KOPT-K1 (cell line): ENCODE measurements around the gene C1QA.
"Not testable (repeated sequence)": the region's sequence is repeated elsewhere in the genome, so short reads cannot be mapped to it uniquely, and the experiment has no call there.

Experiments used
- H3K27ac ChIP-seq: fragments of 200-600 bp; sonication (generic); 2 replicates; pipeline ENCODE4 v1.5.1; 2016; ENCODE audit warnings: antibody characterized with exemption, mild to moderate bottlenecking, low read depth, low read length; ENCODE audit not compliant: poor library complexity, severe bottlenecking
- H3K36me3 ChIP-seq: fragments of 200-600 bp; sonication (generic); 2 replicates; pipeline ENCODE4 v1.5.1; 2017; ENCODE audit warnings: antibody characterized with exemption, mild to moderate bottlenecking, low read length, moderate library complexity; ENCODE audit not compliant: insufficient read depth
- H3K9me3 ChIP-seq: fragments of 200-600 bp; sonication (generic); 2 replicates; pipeline ENCODE4 v1.5.1; 2017; ENCODE audit warnings: antibody characterized with exemption, low read length, mild to moderate bottlenecking; ENCODE audit not compliant: insufficient read depth, poor library complexity, severe bottlenecking

Gene C1QA

DNA sequence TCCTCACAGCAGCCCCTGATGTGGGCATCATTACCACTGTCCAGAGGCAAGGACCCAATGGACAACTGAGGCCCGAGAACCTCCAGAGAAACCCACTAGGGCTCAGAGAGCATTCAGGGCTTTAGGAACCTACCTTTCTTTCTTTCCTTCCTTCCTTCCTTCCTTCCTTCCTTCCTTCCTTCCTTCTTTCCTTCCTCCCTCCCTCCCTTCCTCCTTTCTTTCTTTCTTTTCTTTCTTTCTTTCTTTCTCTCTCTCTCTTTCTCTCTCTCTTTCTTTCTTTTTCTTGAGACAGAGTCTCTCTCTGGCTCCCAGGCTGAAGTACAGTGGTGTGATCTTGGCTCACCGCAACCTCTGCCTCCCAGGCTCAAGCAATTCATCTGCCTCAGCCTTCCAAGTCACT lies 32.4 kb downstream of the C1QA start:
- H3K36me3 ChIP-seq, H3K27ac ChIP-seq, H3K9me3 ChIP-seq: not testable (repeated sequence)

DNA sequence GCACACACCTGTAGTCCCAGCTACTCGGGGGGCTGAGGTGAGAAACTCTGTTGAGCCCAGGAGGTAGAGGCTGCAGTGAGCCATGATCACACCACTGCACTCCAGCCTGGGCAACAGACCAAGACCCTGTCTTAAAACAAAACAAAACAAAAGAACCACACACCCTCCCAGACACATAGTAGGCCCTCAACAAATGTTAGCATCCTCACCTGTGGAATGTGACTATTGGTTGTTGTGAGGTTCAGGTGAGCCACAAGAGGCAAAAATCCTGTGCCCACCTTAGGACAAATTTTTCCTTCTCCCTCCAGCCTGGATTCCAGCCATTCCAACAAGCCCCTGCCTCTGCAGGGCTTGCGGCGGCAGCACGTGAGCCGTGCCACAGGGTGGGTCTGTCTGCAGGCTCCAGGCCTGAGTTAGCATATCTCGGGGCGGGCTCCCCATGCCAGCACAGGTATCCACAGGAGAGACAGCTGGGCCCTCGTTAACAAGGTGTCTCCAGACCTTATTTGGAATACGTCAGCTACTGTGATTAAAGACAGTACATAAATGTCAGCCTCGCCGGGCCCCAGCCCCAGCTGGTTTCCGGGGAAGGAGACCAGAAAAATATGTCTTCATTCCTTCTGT lies 34.0 kb downstream of the C1QA start:
- Histone ChIP-seq H3K9me3 (no peaks in the 10 kb centered on the region), H3K27ac (no peak overlapping the region), H3K36me3 (no peaks in the 10 kb centered on the region)

DNA sequence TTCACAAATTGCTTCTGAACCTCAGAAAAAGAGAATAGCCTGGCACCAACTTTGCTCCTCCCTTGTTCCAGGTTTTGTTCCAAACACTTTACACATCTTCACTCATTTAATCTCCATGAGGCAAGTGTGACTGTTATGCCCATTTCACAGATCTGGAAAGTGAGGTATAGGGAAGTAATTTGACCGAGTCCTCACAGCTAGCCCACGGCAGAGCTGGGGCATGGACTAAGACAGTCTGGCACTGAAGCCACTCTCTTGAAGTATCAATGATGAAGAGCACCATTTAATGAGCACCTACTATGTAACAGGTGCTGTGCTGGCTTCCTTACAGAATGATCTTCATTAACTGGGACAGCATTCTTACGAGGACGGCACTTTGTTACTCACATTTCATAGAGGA lies 35.6 kb downstream of the C1QA start:
- H3K36me3 ChIP-seq, result no peaks in the 10 kb centered on the region
- no peaks in the 10 kb centered on the region for H3K9me3 ChIP-seq
- H3K27ac ChIP-seq, result no peak overlapping the region

DNA sequence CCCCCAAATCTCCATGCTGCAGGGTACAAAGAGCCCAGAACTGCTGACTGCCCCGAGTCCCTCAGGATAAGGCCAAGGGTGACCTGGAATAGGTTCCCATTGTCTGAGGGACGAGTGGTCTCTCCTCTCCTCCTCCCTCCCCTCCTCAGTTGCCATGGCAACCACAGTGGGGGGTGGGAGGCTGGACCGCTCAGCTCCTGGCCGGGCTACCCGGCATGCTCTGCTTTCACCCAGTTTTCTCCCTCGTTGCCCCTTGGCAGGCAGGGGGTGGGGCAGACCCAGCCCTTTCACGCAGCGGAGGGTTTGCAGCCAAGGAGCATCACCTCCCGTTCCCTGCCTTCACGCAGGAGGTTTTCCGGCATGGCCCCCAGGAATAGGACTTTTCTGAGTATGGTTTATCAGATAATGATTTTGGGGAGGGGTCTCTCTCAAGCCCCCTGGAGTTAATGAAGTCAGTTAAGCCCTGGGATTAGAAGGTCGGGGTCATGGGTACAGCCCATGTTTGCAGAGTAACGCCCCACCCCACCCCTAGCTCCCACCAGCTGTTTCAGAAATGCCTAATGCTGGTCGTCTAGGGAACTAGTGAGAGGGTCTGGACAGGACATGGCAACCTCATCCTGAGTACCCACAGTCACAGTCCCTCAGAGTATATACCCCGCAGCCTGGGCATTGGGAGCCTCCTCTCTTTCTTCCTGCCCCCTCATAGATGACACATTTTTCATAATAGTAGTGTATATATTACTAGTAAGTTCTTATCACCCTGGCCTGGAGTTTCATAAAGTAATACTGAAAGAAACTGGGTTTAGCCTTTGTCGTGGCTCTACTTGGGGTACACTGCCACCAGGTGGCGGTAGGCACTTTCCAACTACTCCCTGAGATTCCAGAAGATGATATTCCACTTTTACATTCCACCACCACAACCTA lies 37.3 kb downstream of the C1QA start:
- Histone ChIP-seq H3K9me3 (no peaks in the 10 kb centered on the region), H3K27ac (no peak overlapping the region), H3K36me3 (no peaks in the 10 kb centered on the region)

DNA sequence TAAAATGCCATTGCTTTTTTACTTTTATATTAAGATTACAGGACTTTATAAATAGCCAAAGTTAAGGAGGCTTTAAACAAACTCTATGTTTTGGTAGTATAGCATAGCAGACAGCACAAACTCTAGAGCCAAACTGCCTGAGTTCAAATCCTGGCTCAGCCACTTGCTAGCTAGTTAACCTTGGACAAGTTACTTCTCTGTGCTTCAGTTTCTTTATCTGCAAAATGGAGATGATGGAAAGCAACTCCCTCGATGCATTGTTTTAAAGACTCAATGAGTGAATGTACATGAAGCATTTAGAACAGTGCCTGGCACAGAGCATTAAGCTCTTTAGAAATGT lies 38.0 kb downstream of the C1QA start:
- H3K27ac ChIP-seq, result no peak overlapping the region
- H3K36me3 ChIP-seq, result no peaks in the 10 kb centered on the region
- H3K9me3 ChIP-seq, result no peaks in the 10 kb centered on the region

DNA sequence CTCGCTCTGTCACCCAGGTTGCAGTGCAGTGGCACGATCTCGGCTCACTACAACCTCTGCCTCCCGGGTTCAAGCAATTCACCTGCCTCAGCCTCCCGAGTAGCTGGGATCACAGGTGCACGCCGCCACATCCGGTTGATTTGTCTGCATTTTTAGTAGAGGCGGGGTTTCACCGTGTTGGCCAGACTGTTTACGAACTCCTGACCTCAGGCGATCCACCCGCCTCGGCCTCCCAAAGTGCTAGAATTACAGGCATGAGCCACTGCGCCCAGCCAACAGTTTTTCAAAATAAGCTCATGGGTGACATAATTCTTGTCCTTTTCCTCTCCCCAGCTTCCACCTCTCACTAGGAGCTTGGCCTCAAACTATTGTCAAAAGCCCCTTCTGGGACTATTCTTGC lies 39.7 kb downstream of the C1QA start:
- not testable (repeated sequence) for H3K27ac ChIP-seq, H3K9me3 ChIP-seq, H3K36me3 ChIP-seq

DNA sequence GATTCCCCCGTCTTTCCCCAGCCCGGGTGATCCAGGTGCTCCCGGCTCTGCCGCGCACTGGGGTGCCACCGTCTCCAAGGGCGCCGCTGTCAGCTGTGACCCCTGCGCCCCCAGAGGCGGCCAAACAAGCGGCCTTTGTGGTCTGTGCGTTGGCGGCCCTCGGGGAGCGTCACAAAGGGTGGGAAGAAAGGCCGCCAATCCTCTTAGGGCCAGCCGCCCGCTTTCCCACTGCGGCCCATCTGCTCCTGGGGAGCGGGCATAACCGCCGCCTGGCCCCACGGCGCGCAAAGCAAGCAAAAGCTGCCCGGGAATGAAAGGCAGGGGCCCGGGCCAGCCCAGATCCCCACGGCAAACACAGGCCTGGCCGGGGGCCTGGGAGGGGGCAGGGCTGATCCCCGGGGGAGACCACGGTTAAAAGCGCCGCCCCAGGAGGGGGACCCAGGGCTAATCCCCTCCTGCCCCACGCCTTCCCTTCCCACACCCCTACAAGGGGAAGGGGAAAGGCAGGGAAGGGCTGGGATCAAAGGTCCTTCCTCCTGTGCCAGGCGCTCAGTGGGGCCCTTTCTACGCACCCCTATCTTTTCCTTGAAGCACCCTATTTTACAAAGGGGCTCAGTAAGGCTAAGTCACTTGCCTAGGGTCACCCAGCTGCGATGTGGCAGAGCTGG lies 40.6 kb downstream of the C1QA start:
- H3K9me3 ChIP-seq, result no peaks in the 10 kb centered on the region
- no peak overlapping the region for H3K27ac ChIP-seq
- H3K36me3 ChIP-seq, result no peaks in the 10 kb centered on the region

DNA sequence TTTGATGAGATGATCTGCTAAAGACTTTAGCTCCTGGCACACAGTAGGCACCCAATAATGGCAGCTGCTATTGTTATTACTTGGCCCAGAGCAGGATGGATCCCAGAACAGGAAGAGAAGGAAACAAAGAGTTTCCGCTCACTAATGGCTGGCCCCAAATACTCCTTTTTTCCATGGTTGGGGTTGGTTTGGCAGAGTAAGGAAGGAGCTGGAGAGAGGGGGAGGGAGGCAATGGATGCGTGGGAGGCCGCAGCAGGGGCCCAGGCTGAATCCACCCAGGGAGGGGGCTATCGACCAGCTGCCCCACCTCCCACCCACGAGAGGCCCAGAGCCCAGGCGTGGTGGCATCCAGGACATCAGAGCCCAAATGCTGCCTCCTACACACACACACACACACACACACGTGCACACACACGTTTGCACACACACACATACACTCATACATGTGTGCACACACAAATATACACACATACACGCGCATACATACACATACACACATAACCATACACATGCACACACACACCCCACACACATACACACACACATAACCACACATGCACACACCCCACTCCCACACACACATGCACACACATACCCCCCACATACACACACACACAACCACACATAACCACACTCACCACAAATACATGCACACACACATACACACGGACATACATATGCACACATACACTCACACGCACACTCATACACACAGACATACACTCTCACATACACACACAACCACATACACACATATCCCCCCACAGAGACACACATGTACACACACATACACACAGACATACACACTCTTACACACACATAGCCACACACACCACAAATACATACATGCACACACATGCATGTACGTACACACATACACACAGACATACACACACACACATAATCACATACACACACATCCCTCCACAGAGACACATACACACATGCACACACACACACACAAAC lies 41.8 kb downstream of the C1QA start:
- Histone ChIP-seq H3K36me3 (no peaks in the 10 kb centered on the region), H3K27ac (no peak overlapping the region), H3K9me3 (no peaks in the 10 kb centered on the region)

DNA sequence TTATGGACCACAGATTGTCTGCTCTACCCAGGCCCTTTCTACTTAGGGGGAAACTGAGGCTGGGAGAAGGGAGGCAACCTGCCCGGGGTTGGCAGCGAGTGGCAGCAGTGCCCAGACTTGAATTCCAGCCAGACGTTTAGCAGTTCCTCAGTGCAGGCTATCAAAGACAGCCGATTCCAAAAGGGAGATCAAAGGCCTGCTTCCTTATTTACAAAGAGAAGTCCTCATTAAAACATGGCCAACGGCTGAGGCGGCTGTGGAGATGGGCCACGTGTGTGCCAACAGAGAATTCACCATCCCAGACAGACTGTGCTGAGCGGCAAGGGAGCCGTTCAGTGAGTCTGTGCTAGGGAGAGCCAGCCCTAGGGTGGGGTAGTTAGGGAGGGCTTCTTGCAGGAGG lies 44.3 kb downstream of the C1QA start:
- Histone ChIP-seq H3K36me3 (no peaks in the 10 kb centered on the region), H3K27ac (no peak overlapping the region), H3K9me3 (no peaks in the 10 kb centered on the region)

DNA sequence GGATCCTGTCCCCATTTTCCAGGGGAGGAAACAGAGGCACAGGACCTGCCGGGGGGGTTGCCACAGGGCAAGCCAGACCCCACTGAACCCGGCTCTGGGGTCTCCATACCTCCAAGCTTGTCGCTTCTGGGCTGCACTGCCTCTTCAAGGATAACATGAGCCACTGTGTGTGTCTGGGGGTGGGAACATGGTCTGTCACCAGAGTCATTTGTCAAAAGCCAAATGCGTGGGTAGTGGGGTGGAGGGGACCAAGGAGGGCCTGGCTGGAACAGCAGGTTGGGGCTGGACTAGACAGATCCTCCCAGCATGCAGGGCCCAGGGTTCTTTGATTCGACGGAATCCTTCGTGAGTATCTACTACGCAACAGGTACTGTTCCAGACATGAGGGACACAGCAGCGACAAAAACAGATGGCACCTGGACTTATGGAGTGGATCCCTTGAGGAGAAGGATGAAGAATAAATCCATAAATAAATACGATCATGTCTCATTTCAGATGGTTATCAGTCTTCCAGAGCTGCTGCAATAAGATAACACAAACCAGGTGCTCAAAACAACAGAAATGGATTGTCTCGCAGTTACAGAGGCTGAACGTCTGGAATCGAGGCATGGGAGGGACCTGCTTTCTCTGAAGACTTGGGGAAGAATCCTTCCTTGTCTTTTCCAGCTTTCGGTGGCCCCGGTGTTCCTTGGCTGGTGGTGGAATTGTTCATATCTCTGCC lies 45.3 kb downstream of the C1QA start:
- Histone ChIP-seq H3K27ac (no peak overlapping the region), H3K9me3 (no peaks in the 10 kb centered on the region), H3K36me3 (no peaks in the 10 kb centered on the region)

DNA sequence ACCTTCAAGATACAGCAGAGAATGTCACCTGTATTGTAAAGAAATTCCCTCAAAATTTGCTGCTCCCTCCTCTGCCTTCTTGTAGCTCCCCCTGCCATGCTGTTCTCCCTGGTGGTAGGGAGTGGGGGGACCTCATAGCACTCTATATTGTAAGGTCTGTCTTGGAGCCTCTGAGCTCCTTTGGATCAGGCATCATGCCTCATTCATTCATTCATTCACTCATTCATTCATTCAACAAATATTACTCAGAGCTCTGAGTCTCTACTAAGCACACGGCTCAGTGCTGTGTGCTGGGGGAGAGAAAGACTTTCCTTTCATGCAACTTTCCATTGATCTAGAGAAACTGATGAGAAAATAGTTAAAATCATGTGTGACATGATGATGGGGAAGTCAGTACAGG lies 47.1 kb downstream of the C1QA start:
- no peaks in the 10 kb centered on the region for H3K36me3 ChIP-seq
- H3K27ac ChIP-seq, result no peak overlapping the region
- H3K9me3 ChIP-seq, result no peaks in the 10 kb centered on the region

DNA sequence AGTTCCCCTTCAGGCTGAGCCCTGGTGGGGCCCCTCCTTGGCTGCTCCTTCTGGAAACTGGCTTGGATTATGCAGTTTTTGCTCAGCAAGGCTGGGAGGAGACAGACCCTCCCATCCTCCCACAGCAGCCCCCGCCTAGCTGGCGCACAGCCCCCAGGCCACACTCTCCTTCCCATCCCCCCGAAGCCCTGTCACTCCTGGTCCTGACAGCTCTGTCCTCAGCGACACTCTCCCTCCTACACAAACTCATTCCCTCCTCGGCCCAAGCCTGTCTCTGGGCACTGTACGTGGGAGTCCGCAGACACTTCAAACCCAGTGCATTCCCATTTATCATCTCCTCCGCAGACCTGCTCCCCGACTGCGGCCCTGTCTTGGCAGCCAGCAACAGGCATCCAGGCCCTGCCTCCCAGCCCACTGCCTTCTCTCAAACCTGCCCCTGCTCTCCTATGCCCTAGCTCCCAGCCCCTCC lies 49.2 kb downstream of the C1QA start:
- no peaks in the 10 kb centered on the region for H3K9me3 ChIP-seq
- H3K36me3 ChIP-seq, result no peaks in the 10 kb centered on the region
- H3K27ac ChIP-seq, result no peak overlapping the region

DNA sequence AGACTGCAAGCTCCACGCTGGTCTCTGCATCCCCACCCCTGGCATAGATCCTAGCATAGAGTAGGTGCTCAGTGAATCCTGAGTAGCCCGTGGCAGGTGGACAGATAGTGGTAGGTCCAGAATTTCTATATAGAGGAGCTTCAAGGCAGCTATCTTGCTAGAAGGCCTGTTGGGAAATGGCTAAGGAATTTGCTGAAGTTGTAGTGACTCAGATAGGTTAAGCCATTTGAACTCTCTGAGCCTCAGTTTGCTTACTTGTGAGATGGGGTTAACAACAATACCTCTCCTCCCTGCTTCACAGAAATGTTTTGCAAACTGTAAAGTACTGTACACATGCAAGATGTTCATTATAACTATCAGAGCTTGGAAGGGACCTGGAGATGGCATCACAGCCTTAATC lies 50.8 kb downstream of the C1QA start:
- H3K36me3 ChIP-seq, result no peaks in the 10 kb centered on the region
- H3K27ac ChIP-seq, result no peak overlapping the region
- H3K9me3 ChIP-seq, result no peaks in the 10 kb centered on the region

DNA sequence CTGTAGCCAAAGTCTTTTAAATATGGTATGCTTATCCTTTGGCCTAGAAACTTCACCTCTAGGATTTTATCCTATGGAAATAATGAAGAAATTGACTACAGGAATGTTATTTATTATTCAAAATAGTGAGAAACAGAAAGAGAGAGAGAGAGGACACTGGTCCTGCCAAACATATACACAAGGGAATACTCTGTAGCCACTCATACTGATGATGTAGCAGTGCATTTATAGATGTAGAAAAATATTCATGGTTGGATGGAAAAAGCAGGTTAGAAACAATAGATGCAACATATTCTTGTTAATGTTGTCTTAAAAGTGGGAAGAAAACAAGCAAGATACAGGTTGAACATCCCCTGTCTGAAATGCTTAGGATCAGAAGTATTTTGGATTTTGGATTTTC lies 52.0 kb downstream of the C1QA start:
- H3K9me3 ChIP-seq, result no peaks in the 10 kb centered on the region
- no peak overlapping the region for H3K27ac ChIP-seq
- no peaks in the 10 kb centered on the region for H3K36me3 ChIP-seq
